GM21825 (cell line): ENCODE measurements around the gene SLC2A14.
"Not testable (repeated sequence)": the region's sequence is repeated elsewhere in the genome, so short reads cannot be mapped to it uniquely, and the experiment has no call there.

Experiments used
- ATAC-seq: cut with Tn5 transposase; IDR thresholded peaks from one replicate; pipeline ENCODE4 v1.9.1; 2021; ENCODE audit warnings: mild to moderate bottlenecking, moderate library complexity; ENCODE audit not compliant: unreplicated experiment

The SLC2A14 gene

DNA sequence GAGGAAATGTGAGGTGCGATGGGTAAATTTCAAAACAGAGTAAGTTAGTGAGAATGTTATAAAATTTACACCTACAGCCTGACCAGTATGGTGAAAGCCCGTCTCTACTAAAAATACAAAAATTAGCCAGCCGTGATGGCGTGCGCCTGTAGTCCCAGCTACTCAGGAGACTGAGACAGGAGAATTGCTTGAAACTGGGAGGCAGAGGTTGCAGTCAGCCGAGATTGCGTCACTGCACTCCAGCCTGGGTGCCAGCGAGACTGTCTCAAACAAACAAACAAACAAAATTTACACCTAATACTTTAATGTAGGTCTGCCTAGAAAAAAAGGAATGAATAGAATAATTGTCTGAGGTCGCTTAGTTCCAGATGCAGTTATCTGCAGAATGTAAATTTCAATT is 37.6 kb downstream of the SLC2A14 start:
- ATAC-seq: no peak

GRCh38 chr12:7834701-7835100 is 38.0 kb downstream of the SLC2A14 start:
- ATAC-seq: no peak

DNA sequence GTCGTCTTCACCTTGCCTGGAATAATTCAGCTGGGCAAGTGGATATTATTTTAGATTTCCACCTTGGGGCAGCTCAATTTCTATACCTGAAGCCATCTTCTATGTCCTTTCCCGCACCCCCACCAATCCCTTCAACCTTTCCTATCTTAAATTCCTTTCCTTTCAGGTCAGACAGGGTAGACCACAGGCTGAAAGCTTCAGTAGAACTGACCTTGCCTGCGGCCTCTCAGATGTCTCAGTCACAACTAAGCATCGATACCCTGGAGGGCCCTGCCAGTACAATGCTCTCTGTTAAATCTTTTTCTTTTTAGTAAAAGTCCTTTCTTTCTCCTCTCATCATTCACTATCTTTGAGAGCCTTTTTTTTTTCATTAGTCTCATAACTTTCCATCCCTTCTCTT is 38.9 kb downstream of the SLC2A14 start:
- no peak for ATAC-seq

GRCh38 chr12:7833201-7833600 is 39.5 kb downstream of the SLC2A14 start:
- not testable (repeated sequence) for ATAC-seq

DNA sequence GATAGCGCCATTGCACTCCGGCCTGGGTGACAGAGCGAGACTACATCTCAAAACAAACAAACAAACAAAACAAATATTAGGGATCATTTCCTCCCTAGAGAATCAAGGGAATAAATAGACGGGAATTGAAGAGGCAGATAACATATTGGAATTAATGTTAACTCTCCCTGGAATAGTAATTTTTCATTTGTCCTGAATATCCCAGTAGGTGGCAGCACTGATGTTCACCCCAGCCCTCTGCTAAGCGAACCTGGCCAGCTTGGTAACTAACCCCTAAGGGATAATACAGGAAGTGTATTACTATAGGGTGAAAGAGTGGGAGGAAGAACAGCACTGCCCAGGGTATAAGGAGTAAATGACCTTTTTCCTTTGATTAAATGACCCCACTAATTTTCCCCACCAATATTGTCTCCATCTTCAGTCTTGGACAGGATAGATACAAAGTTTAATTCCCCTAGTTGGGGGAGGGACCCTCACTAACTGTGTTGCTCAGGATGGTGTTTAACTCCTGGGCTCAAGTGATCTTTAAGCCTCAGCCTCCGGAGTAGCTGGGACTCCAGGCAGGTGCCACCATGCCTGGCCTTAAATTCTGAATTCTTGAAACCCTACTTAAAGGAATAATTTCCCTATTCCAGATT is 40.5 kb downstream of the SLC2A14 start:
- ATAC-seq: no peak

DNA sequence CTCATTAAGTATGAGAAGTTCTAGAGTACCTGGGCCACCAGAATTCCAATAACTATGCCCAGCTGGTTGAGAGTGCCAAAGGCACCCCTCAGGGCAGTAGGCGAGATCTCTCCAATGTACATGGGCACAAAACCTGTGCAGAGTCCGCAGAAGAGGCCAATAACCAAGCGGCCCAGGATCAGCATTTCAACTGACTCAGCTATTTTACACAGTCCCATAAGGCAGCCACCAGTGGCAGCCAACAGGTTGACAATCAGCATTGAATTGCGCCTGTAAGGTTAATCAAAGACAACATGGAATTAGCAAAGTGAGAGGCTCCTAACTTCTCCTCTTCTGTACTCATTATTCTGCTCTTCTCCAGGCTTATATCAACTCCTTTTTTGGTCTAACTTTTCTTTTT is 43.0 kb downstream of the SLC2A14 start:
- not testable (repeated sequence) for ATAC-seq

- ATAC-seq: not testable (repeated sequence)
These were observed 47.0 kb downstream of the SLC2A14 start for GRCh38 chr12:7825754-7826153.

DNA sequence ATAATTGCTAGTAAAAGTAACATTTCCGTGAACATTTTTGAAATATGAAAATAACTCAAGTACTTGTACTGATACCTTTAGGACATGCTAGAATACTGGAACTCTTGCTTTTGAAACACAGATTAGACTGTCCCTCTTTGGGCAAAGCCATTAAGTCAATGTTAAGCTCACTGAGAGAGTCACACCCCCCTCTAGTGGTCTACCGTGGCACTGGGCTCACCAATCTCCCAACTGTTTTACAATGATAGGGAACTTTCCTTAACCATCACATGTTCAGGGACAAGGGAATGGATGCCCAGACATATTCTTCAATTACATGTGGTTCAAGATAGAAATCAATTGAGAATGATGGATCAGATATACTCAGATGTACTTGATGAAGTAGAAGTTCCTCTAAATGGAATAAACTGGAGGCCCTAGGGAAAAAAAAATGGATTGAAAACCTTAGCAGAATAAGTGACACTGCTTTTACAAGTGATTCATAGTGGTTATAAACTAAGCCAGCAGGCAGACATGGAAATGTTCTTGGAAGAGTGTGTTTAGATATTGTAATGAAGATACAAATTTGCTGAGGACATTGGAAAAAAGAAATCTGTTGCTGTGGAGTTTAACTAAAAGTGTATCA is 65.7 kb downstream of the SLC2A14 start:
- ATAC-seq: no peak

DNA sequence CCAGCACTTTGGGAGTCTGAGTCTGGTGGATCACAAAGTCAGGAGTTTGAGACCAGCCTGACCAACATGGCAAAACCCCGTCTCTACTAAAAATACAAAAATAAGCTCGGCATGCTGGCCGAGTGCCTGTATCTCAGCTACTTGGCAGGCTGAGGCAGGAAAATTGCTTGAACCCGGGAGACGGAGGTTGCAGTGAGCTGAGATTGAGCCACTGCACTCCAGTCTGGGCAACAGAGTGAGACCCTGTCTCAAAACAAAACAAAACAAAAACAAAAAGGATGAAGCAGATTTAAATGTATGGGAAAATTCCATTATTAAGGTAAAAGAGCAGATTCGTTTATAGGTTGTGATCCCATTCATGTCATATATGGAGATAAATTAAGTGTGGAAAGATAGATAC is 66.4 kb downstream of the SLC2A14 start:
- ATAC-seq: not testable (repeated sequence)

- ATAC-seq: no peak
These were observed 71.3 kb downstream of the SLC2A14 start for GRCh38 chr12:7801460-7801859.

GRCh38 chr12:7798750-7799308 is 73.9 kb downstream of the SLC2A14 start:
- ATAC-seq: not testable (repeated sequence)

DNA sequence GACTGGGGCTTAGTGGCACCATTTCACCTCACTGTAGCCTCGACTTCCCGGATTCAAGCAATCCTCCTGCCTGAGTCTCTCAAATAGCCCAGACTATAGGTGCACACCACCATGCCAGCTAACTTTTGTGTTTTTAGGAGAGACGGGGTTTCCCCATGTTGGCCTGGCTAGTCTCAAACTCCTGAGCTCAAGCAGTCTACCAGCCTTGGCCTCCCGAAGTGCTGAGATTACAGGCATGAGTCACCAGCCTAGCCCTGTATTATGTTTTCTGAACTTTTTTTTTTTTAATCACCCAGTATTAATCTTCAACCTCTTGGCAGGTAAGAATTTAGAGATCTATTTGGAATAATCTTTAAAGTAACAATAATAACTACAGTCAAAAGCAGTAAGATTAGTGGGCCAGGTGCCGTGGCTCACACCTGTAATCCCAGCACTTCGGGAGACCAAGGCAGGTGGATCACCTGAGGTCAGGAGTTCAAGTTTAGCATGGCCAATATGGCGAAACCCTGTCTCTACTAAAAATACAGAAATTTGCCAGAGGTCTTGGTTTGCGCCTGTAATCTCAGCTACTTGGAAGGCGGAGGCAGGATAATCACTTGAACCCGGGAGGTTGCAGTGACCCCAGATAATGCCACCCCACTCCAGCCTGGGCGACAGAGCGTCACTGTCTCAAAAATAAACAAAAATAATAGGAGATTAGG is 74.9 kb downstream of the SLC2A14 start:
- no peak for ATAC-seq

DNA sequence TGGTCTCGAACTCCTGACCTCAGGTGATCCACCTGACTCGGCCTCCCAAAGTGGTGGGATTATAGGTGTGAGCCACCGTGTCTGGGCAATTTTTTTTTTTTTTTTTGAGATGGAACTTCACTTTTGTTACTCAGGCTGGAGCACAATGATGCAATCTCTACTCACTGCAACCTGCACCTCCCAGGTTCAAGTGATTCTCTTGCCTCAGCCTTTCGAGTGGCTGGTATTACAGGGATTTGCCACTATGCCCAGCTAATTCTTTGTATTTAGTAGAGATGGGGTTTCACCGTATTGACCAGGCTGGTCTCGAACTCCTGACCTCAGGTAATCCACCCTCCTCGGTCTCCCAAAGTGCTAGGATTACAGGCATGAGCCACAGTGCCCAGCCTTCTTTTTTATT is 75.4 kb downstream of the SLC2A14 start:
- not testable (repeated sequence) for ATAC-seq

DNA sequence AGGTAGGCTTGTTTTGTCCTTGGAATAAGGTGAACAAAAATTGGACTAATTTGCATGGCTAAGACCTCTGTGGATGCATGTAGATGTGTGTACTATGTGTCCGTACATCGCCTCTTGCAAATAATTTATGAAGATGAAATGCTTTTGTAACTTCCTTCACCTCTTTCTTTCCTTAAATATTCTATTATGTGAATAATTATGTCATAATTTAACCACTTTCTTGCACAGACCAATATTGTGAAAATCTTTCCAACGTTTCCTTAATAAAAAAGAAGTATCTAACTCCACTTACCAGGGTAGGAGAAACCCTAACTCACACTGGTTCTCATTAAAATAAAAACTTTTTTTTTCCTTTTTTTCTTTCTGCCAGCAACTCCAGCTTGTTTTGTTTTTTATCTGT is 79.5 kb downstream of the SLC2A14 start:
- no peak for ATAC-seq

GRCh38 chr12:7788884-7789528 is 83.7 kb downstream of the SLC2A14 start, which contains the start of gene NANOG:
TSS of gene NANOG (plus strand) at chr12:7789402. CDS start at chr12:7789615, 213 bp downstream.
- not testable (repeated sequence) for ATAC-seq

- ATAC-seq: no peak
These were observed 84.4 kb downstream of the SLC2A14 start for GRCh38 chr12:7788294-7788660.

GRCh38 chr12:7787574-7788293 is 85.0 kb downstream of the SLC2A14 start:
- ATAC-seq: no peak

GRCh38 chr12:7784701-7785100 is 88.0 kb downstream of the SLC2A14 start:
- no peak for ATAC-seq

DNA sequence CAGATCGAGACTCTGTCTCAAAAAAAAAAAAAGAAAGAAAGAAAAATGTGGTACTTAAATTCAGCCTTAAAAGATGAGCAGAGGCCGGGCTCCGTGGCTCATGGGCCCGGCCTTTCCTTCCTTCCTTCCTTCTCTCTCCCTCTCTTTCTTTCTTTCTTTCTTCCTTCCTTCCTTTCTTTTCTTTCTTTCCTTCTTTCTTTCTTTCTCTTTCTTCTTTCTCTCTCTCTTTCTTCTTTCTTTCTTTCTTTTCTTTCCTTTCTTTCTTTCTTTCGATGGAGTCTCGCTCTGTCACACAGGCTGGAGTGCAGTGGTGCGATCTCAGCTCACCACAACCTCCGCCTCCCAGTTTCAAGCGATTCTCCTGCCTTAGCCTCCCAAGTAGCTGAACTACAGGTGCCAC is 89.3 kb downstream of the SLC2A14 start:
- not testable (repeated sequence) for ATAC-seq

GRCh38 chr12:7782055-7782454 is 90.7 kb downstream of the SLC2A14 start:
- ATAC-seq: no peak

DNA sequence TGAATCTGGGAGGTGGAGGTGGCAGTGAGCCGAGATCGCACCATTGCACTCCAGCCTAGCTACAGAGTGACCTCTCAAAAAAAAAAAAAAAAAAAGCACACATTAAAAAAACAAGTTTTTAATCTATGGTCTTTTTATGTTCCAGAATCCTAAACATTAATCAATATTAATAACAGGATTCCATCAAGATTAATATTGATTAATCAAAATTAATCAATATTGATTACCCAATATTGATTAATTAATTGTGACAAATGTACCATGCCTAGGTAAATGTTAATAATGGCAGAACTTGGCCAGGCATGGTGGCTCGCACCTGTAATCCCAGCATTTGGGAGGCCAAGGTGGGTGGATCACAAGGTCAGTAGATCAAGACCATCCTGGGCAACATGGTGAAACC is 91.4 kb downstream of the SLC2A14 start:
- ATAC-seq: no peak
